Uterus (tissue), 2 donors: ENCODE measurements around the gene BZW1.

ENCODE experiments used
- POLR2A ChIP-seq, 2 donors: fragments of 450-650 bp; IDR thresholded peaks; one replicate each; pipeline ENCODE4 v1.6.1; 2016; ENCODE audit warnings: antibody characterized with exemption in 2 of 2, mild to moderate bottlenecking in 1 of 2, moderate library complexity in 1 of 2
- TF ChIP-seq, protein P1 (sequence below), 4 experiments: fragments of 200-600 bp in 2 of 4; fragments of 450-650 bp in 2 of 4; sonication (generic) in 2 of 4; IDR thresholded peaks; one replicate each; pipeline ENCODE4 v1.5.1; 2016 to 2019; ENCODE audit warnings: antibody characterized with exemption in 4 of 4, mild to moderate bottlenecking in 2 of 4, moderate library complexity in 1 of 4

- no peak for TF ChIP-seq POLR2A (IDR thresholded peaks at IDR 0.05)
- TF ChIP-seq, protein P1, sequence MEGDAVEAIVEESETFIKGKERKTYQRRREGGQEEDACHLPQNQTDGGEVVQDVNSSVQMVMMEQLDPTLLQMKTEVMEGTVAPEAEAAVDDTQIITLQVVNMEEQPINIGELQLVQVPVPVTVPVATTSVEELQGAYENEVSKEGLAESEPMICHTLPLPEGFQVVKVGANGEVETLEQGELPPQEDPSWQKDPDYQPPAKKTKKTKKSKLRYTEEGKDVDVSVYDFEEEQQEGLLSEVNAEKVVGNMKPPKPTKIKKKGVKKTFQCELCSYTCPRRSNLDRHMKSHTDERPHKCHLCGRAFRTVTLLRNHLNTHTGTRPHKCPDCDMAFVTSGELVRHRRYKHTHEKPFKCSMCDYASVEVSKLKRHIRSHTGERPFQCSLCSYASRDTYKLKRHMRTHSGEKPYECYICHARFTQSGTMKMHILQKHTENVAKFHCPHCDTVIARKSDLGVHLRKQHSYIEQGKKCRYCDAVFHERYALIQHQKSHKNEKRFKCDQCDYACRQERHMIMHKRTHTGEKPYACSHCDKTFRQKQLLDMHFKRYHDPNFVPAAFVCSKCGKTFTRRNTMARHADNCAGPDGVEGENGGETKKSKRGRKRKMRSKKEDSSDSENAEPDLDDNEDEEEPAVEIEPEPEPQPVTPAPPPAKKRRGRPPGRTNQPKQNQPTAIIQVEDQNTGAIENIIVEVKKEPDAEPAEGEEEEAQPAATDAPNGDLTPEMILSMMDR (IDR thresholded peaks at IDR 0.05) = no peak
These were observed 45.6 kb upstream of the BZW1 start for GRCh38 chr2:200765995-200766660.
